ENCODE measurements around the gene PLEKHG5.
"Not testable (repeated sequence)": the region's sequence is repeated elsewhere in the genome, so short reads cannot be mapped to it uniquely, and the experiment has no call there.

Gene PLEKHG5

DNA sequence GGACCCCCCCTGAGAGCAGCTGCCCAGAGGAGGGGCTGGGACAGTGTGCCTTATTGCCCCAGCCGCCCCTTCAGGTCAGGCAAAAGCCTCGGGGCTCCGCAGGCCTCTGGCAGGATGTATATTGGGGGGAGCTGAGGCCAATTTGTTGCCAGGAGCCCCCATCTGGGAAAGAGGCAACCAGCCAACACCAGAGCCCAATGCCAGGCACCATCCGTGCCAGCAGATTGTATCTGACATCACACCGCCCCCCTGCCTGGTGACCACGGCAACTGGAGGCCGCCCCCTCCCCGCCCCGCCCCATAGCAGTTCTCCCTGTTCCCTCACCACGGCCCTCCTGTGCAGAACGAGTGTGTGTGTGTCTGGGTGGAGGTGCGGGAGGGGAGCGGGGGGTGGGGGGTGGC is 3.6 kb upstream of the PLEKHG5 start:
- Histone ChIP-seq H3K4me3 (ENCODE audit: low read length in 2 of 2) (no peak overlapping the region), H2AK5ac (ENCODE audit: low read depth, low read length) (peak overlapping the region; percentile 42), H2BK5ac (ENCODE audit: low read length) (no peak overlapping the region), H2BK120ac (ENCODE audit: low read depth, low read length) (no peak overlapping the region), H3K18ac (ENCODE audit: low read length) (peak overlapping the region; percentile 31), H2AFZ (ENCODE audit: low read length) (no peak overlapping the region), H3K4me1 (ENCODE audit: control insufficient read depth in 2 of 2, insufficient read depth in 1 of 2, low read depth in 1 of 2, low read length in 2 of 2) (peaks cover 21 to 32% of the 10 kb centered on the region in 2 donors), H3K4me2 (ENCODE audit: insufficient read depth, low read length, poor library complexity, severe bottlenecking) (no peak overlapping the region), H3K14ac (ENCODE audit: low read length) (no peak overlapping the region), H3K36me3 (replicated peaks in 1 of 2; ENCODE audit: control insufficient read depth in 2 of 2, insufficient read depth in 2 of 2, low read length in 2 of 2) (no peaks in the 10 kb centered on the region), H3K27me3 (ENCODE audit: control insufficient read depth in 3 of 3, insufficient read depth in 3 of 3, low read depth in 1 of 3, low read length in 3 of 3) (peaks cover 0 to 16% (median 14%) of the 10 kb centered on the region in 3 experiments), H3K79me1 (ENCODE audit: low read depth, low read length) (no peaks in the 10 kb centered on the region), H3K4ac (ENCODE audit: low read length) (no peak overlapping the region), H2BK12ac (ENCODE audit: low read length) (no peak overlapping the region), H3K9ac (ENCODE audit: low read depth, low read length, poor library complexity) (no peak overlapping the region), H3K23ac (ENCODE audit: low read depth, low read length, poor library complexity) (peak overlapping the region; percentile 37), H3K9me3 (replicated peaks in 1 of 2; ENCODE audit: control insufficient read depth in 2 of 2, insufficient read depth in 1 of 2, low read depth in 1 of 2, low read length in 2 of 2) (no peaks in the 10 kb centered on the region), H4K91ac (ENCODE audit: low read depth, low read length, poor library complexity) (no peak overlapping the region), H4K8ac (ENCODE audit: low read depth, low read length) (no peak overlapping the region), H2BK15ac (ENCODE audit: low read length) (no peak overlapping the region), H3K27ac (replicated peaks; ENCODE audit: low read length) (no peak overlapping the region)
- no peak for DNase-seq (ENCODE audit: low spot score)
- no CpG with 5 or more reads among the region's 13 CpGs for WGBS, 2 donors (ENCODE audit: extremely low coverage in 2 of 2, insufficient read length in 2 of 2, insufficient replicate concordance in 1 of 2)

DNA sequence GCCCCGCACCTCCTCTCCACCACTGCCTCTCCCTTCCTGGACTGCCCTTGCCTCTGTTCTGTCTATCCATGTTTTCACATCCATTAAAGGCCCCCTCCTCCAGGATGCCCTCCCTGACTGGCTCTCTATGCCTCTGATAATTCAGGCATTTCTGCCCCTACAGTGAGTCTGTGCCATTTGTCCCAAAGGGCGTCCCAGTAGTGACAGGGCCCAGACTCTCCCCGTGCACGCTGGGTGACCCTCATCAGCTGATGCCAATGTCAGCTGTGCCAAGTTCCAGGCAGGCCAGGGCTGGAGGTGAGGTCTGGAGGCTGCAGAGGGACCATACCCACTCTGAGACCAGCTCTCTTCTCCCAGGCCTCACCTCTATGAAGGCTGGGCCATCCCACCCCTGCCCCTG is 3.2 kb upstream of the PLEKHG5 start:
- DNase-seq (ENCODE audit: low spot score), result no peak
- no peak overlapping the region for H3K9ac ChIP-seq (ENCODE audit: low read depth, low read length, poor library complexity)
- WGBS, 2 donors (ENCODE audit: extremely low coverage in 2 of 2, insufficient read length in 2 of 2, insufficient replicate concordance in 1 of 2), result no CpG with 5 or more reads among the region's 4 CpGs
- no peaks in the 10 kb centered on the region for H3K9me3 ChIP-seq (replicated peaks in 1 of 2; ENCODE audit: control insufficient read depth in 2 of 2, insufficient read depth in 1 of 2, low read depth in 1 of 2, low read length in 2 of 2)
- no peak overlapping the region for H2BK15ac ChIP-seq (ENCODE audit: low read length)
- no peaks in the 10 kb centered on the region for H3K36me3 ChIP-seq (replicated peaks in 1 of 2; ENCODE audit: control insufficient read depth in 2 of 2, insufficient read depth in 2 of 2, low read length in 2 of 2)
- H3K14ac ChIP-seq (ENCODE audit: low read length), result no peak overlapping the region
- H2BK12ac ChIP-seq (ENCODE audit: low read length), result no peak overlapping the region
- peak overlapping the region; percentile 37 for H3K23ac ChIP-seq (ENCODE audit: low read depth, low read length, poor library complexity)
- H2BK5ac ChIP-seq (ENCODE audit: low read length), result no peak overlapping the region
- H3K4me3 ChIP-seq (ENCODE audit: low read length in 2 of 2), result no peak overlapping the region
- no peak overlapping the region for H2BK120ac ChIP-seq (ENCODE audit: low read depth, low read length)
- no peaks in the 10 kb centered on the region for H3K79me1 ChIP-seq (ENCODE audit: low read depth, low read length)
- no peak overlapping the region for H4K91ac ChIP-seq (ENCODE audit: low read depth, low read length, poor library complexity)
- H3K4me1 ChIP-seq (ENCODE audit: control insufficient read depth in 2 of 2, insufficient read depth in 1 of 2, low read depth in 1 of 2, low read length in 2 of 2), result peaks cover 21 to 36% of the 10 kb centered on the region in 2 donors
- H2AK5ac ChIP-seq (ENCODE audit: low read depth, low read length), result peak overlapping the region; percentile 42
- H3K27me3 ChIP-seq (ENCODE audit: control insufficient read depth in 3 of 3, insufficient read depth in 3 of 3, low read depth in 1 of 3, low read length in 3 of 3), result peaks cover 0 to 16% (median 10%) of the 10 kb centered on the region in 3 experiments
- no peak overlapping the region for H3K4ac ChIP-seq (ENCODE audit: low read length)
- no peak overlapping the region for H3K27ac ChIP-seq (replicated peaks; ENCODE audit: low read length)
- H4K8ac ChIP-seq (ENCODE audit: low read depth, low read length), result no peak overlapping the region
- no peak overlapping the region for H3K4me2 ChIP-seq (ENCODE audit: insufficient read depth, low read length, poor library complexity, severe bottlenecking)
- H2AFZ ChIP-seq (ENCODE audit: low read length), result no peak overlapping the region
- H3K18ac ChIP-seq (ENCODE audit: low read length), result peak overlapping the region; percentile 31

DNA sequence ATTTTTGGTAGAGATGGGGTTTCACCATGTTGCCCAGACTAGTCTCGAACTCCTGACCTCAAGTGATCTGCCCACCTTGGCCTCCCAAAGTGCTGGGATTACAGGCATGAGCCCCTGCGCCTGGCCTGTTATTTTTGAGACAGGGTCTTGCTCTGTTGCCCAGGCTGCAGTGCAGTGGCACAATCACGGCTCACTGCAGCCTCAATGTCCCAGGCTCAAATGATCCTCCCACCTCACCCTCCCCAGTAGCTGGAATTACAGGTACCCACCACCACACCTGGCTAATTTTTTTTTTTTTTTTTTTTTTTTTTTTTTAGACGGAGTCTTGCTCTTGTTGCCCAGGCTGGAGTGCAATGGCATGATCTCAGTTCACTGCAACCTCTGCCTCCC is 2.4 kb upstream of the PLEKHG5 start:
- not testable (repeated sequence) for H3K18ac ChIP-seq (ENCODE audit: low read length); H4K91ac ChIP-seq (ENCODE audit: low read depth, low read length, poor library complexity); H4K8ac ChIP-seq (ENCODE audit: low read depth, low read length); H3K23ac ChIP-seq (ENCODE audit: low read depth, low read length, poor library complexity); H2BK15ac ChIP-seq (ENCODE audit: low read length); H3K36me3 ChIP-seq (replicated peaks in 1 of 2; ENCODE audit: control insufficient read depth in 2 of 2, insufficient read depth in 2 of 2, low read length in 2 of 2); H2AK5ac ChIP-seq (ENCODE audit: low read depth, low read length); H2AFZ ChIP-seq (ENCODE audit: low read length); H3K4ac ChIP-seq (ENCODE audit: low read length); H2BK120ac ChIP-seq (ENCODE audit: low read depth, low read length); H3K9ac ChIP-seq (ENCODE audit: low read depth, low read length, poor library complexity); H3K79me1 ChIP-seq (ENCODE audit: low read depth, low read length); DNase-seq (ENCODE audit: low spot score); H3K9me3 ChIP-seq (replicated peaks in 1 of 2; ENCODE audit: control insufficient read depth in 2 of 2, insufficient read depth in 1 of 2, low read depth in 1 of 2, low read length in 2 of 2); H3K27ac ChIP-seq (replicated peaks; ENCODE audit: low read length); H2BK12ac ChIP-seq (ENCODE audit: low read length); H2BK5ac ChIP-seq (ENCODE audit: low read length); H3K4me2 ChIP-seq (ENCODE audit: insufficient read depth, low read length, poor library complexity, severe bottlenecking); H3K14ac ChIP-seq (ENCODE audit: low read length); H3K4me3 ChIP-seq (ENCODE audit: low read length in 2 of 2)
- Histone ChIP-seq H3K27me3 (ENCODE audit: control insufficient read depth in 3 of 3, insufficient read depth in 3 of 3, low read depth in 1 of 3, low read length in 3 of 3) (peaks cover 0 to 16% (median 3%) of the 10 kb centered on the region in 3 experiments), H3K4me1 (ENCODE audit: control insufficient read depth in 2 of 2, insufficient read depth in 1 of 2, low read depth in 1 of 2, low read length in 2 of 2) (peaks cover 17 to 33% of the 10 kb centered on the region in 2 donors)
- WGBS, 2 donors (ENCODE audit: extremely low coverage in 2 of 2, insufficient read length in 2 of 2, insufficient replicate concordance in 1 of 2), result no CpG with 5 or more reads among the region's 4 CpGs

DNA sequence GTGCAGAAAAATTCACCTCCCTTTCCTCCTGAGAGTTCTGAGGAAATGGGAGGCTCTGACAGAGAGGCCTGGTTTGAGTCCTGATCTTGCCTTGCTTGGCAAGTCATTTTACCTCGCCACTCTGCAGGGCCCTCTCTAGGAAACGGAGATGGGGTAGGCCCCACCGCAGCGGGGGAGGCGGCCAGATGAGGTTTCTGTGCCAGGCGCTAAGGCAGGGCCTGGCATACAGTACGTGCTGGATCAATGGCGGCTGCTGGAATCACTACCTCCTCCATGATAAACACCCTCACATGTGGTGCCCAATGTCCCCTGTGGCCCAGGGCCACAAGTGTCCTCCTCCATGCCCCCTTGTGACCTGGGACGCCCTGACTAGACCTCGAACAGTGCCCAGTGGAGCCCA is 499 bp upstream of the PLEKHG5 start:
- Histone ChIP-seq H2BK120ac (ENCODE audit: low read depth, low read length) (no peak overlapping the region), H2AFZ (ENCODE audit: low read length) (no peak overlapping the region), H3K4me3 (ENCODE audit: low read length in 2 of 2) (no peak overlapping the region), H2BK12ac (ENCODE audit: low read length) (no peak overlapping the region), H3K4me2 (ENCODE audit: insufficient read depth, low read length, poor library complexity, severe bottlenecking) (no peak overlapping the region), H3K18ac (ENCODE audit: low read length) (no peak overlapping the region), H3K4me1 (ENCODE audit: control insufficient read depth in 2 of 2, insufficient read depth in 1 of 2, low read depth in 1 of 2, low read length in 2 of 2) (peaks cover 8 to 19% of the 10 kb centered on the region in 2 donors), H3K36me3 (replicated peaks in 1 of 2; ENCODE audit: control insufficient read depth in 2 of 2, insufficient read depth in 2 of 2, low read length in 2 of 2) (no peaks in the 10 kb centered on the region), H3K14ac (ENCODE audit: low read length) (no peak overlapping the region), H2BK5ac (ENCODE audit: low read length) (no peak overlapping the region), H3K79me1 (ENCODE audit: low read depth, low read length) (no peaks in the 10 kb centered on the region), H3K9ac (ENCODE audit: low read depth, low read length, poor library complexity) (no peak overlapping the region), H3K23ac (ENCODE audit: low read depth, low read length, poor library complexity) (peak overlapping the region; percentile 1), H3K4ac (ENCODE audit: low read length) (no peak overlapping the region), H2BK15ac (ENCODE audit: low read length) (no peak overlapping the region), H3K9me3 (replicated peaks in 1 of 2; ENCODE audit: control insufficient read depth in 2 of 2, insufficient read depth in 1 of 2, low read depth in 1 of 2, low read length in 2 of 2) (no peaks in the 10 kb centered on the region), H3K27ac (replicated peaks; ENCODE audit: low read length) (no peak overlapping the region), H4K8ac (ENCODE audit: low read depth, low read length) (no peak overlapping the region), H3K27me3 (ENCODE audit: control insufficient read depth in 3 of 3, insufficient read depth in 3 of 3, low read depth in 1 of 3, low read length in 3 of 3) (peaks cover 0 to 12% (median 0%) of the 10 kb centered on the region in 3 experiments), H2AK5ac (ENCODE audit: low read depth, low read length) (peak overlapping the region; percentile 40), H4K91ac (ENCODE audit: low read depth, low read length, poor library complexity) (no peak overlapping the region)
- DNase-seq (ENCODE audit: low spot score), result no peak
- no CpG with 5 or more reads among the region's 10 CpGs for WGBS, 2 donors (ENCODE audit: extremely low coverage in 2 of 2, insufficient read length in 2 of 2, insufficient replicate concordance in 1 of 2)

Data from neuronal stem cell (in vitro differentiated cells).